ENCODE results near the gene RSPH1. TPM values are rescaled to one million over a fixed set of nuclear protein-coding genes. Genes with fewer than 3 reads are reported as not detected.

RSPH1 gene
- total and polyA plus RNA-seq, 2 of the 4 experiments (the other 2 are of a cell fraction): not detected

GRCh38 chr21:42514883-42515228 is 18.8 kb upstream of the RSPH1 start:
- Histone ChIP-seq H3K14ac (replicated peaks; ENCODE audit: low read depth, low read length) (no peak overlapping the region), H2BK120ac (ENCODE audit: low read depth, low read length) (no peak overlapping the region), H2BK20ac (ENCODE audit: low read depth, low read length) (no peak overlapping the region), H4K91ac (ENCODE audit: insufficient read depth, low read depth, low read length) (no peak overlapping the region), H3K9me1 (ENCODE audit: insufficient read depth, low read length) (peaks cover 2% of the 10 kb centered on the region; the same call in 1 of the 2 replicates), H3K9ac (ENCODE audit: low read depth, low read length) (no peak overlapping the region), H3K36me3 (ENCODE audit: control insufficient read depth, insufficient read depth, low read length) (no peaks in the 10 kb centered on the region), H2AFZ (replicated peaks; ENCODE audit: low read length, poor library complexity) (no peak overlapping the region), H3K56ac (ENCODE audit: extremely low read depth, insufficient read depth, low read length) (no peak overlapping the region), H2AK9ac (replicated peaks; ENCODE audit: low read depth, low read length, poor library complexity) (no peak overlapping the region), H3K4me1 (ENCODE audit: control insufficient read depth, insufficient read depth, low read length) (0 out of 2 replicates have a peak, but pooled peaks cover 2% of the 10 kb centered on the region), H3K27me3 (ENCODE audit: control insufficient read depth, insufficient read depth, low read length) (peaks cover 39% of the 10 kb centered on the region), H4K20me1 (ENCODE audit: insufficient read depth, low read length) (no peaks in the 10 kb centered on the region), H3K27ac (ENCODE audit: insufficient read depth, low read length) (no peak overlapping the region), H4K8ac (ENCODE audit: low read depth in 2 of 2, low read length in 2 of 2) (no peak overlapping the region), H3K79me1 (ENCODE audit: low read depth in 1 of 2, low read length in 2 of 2) (no peaks in the 10 kb centered on the region), H3K9me3 (ENCODE audit: control insufficient read depth, insufficient read depth, low read length) (no peaks in the 10 kb centered on the region), H2BK5ac (ENCODE audit: low read depth, low read length, poor library complexity, severe bottlenecking) (no peak overlapping the region), H2BK15ac (ENCODE audit: low read depth, low read length) (no peak overlapping the region), H3K18ac (ENCODE audit: low read depth, low read length) (no peak overlapping the region), H3K4me3 (ENCODE audit: insufficient read depth, low read depth, low read length) (no peak overlapping the region), H3K4ac (ENCODE audit: low read depth, low read length) (no peak overlapping the region), H3K4me2 (ENCODE audit: low read depth, low read length) (no peak overlapping the region), H4K5ac (ENCODE audit: low read depth, low read length) (no peak overlapping the region), H3K23ac (ENCODE audit: low read depth, low read length) (no peak overlapping the region), H2AK5ac (ENCODE audit: low read depth, low read length) (no peak overlapping the region)
- dilution Hi-C loops (cut with HindIII; ENCODE audit: low sequenced_read_pairs, unreplicated experiment): no loop called here
- WGBS, 2 experiments (ENCODE audit: extremely low coverage in 2 of 2, insufficient read length in 1 of 2): no CpG with 5 or more reads among the region's 5 CpGs
- ChIA-PET CTCF (no interaction called here), POLR2A (ENCODE audit: unreplicated experiment) (no interaction called here)
- no TSS peak for BruUV-seq (replicated peaks)
- intact Hi-C loops (cut with micrococcal nuclease): no loop called here
- in situ Hi-C loops (cut with MboI; ENCODE audit: low sequenced_read_pairs): no loop called here
- ATAC-seq (ENCODE audit: low read depth) (no peak), DNase-seq (no peak)
- TF ChIP-seq CEBPB (IDR thresholded peaks at IDR 0.05; ENCODE audit: low read depth, low read length) (no peak), RCOR1 (IDR thresholded peaks at IDR 0.05; ENCODE audit: insufficient replicate concordance, low read length) (no peak), BHLHE40 (IDR thresholded peaks at IDR 0.05; ENCODE audit: low read depth, low read length) (no peak), MXI1 (IDR thresholded peaks at IDR 0.05; ENCODE audit: borderline replicate concordance, low read depth, low read length) (no peak), MAZ (IDR thresholded peaks at IDR 0.05; ENCODE audit: borderline replicate concordance, low read depth, low read length) (no peak), RFX5 (IDR thresholded peaks at IDR 0.05; ENCODE audit: low read depth, low read length) (no peak), POLR2A (IDR thresholded peaks at IDR 0.05; ENCODE audit: low read depth, low read length) (no peak), ELK1 (IDR thresholded peaks at IDR 0.05; ENCODE audit: borderline replicate concordance, low read depth, low read length) (no peak)

Data from IMR-90 (cell line).